OCI-LY7 (cell line): ENCODE measurements around the gene CDC42BPA.

Experiments
- EZH2phosphoT487 ChIP-seq: fragments of 200-600 bp; sonication (generic); IDR thresholded peaks from 2 replicates; pipeline ENCODE4 v1.6.1; 2018; ENCODE audit warnings: low read depth, borderline replicate concordance, mild to moderate bottlenecking, mixed run types, antibody characterized with exemption, low read length, moderate library complexity, mixed read lengths
- TF ChIP-seq, protein P1 (sequence below): fragments of 200-600 bp; sonication (generic); conservative IDR thresholded peaks from 2 replicates; pipeline ENCODE4 v1.5.1; 2014; ENCODE audit warnings: mild to moderate bottlenecking, antibody characterized with exemption, low read length, moderate library complexity, mixed read lengths

DNA sequence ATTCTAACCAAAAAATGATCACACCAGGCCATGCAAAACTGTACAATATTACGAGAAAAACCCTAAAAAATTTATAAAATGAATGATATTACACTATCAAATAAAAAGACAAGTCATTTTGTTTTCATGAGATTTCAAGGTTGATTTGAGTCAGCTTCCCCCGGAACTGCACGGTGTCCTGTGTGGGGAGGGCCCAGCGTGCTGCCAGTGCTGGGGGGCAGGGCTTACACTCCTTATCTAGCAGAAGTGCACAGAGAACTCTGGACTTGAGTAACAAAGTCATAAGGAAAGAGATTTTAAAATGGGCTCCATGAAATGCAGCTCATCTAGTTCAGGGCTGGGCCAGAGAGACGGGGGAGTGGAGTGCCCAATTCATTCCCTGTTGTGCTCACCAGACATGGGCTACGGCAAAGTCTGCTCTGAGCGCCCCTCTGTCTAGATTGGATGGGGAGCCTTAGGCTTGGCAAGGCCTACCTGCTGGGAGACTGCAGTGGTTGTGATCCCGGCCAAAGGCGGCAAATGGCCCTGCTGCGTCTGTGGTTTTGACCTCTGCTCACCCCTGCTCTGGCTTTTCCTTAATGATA is 328.1 kb downstream of the CDC42BPA start:
- TF ChIP-seq, protein P1, sequence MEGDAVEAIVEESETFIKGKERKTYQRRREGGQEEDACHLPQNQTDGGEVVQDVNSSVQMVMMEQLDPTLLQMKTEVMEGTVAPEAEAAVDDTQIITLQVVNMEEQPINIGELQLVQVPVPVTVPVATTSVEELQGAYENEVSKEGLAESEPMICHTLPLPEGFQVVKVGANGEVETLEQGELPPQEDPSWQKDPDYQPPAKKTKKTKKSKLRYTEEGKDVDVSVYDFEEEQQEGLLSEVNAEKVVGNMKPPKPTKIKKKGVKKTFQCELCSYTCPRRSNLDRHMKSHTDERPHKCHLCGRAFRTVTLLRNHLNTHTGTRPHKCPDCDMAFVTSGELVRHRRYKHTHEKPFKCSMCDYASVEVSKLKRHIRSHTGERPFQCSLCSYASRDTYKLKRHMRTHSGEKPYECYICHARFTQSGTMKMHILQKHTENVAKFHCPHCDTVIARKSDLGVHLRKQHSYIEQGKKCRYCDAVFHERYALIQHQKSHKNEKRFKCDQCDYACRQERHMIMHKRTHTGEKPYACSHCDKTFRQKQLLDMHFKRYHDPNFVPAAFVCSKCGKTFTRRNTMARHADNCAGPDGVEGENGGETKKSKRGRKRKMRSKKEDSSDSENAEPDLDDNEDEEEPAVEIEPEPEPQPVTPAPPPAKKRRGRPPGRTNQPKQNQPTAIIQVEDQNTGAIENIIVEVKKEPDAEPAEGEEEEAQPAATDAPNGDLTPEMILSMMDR = no peak
- no peak for TF ChIP-seq EZH2phosphoT487
